HG03066 (cell line): ENCODE results near the gene RBPJ.

Source experiments
- ATAC-seq: cut with Tn5 transposase; IDR thresholded peaks from one replicate; pipeline ENCODE4 v1.9.1; 2021; ENCODE audit warnings: low read depth; ENCODE audit not compliant: unreplicated experiment

Gene RBPJ

DNA sequence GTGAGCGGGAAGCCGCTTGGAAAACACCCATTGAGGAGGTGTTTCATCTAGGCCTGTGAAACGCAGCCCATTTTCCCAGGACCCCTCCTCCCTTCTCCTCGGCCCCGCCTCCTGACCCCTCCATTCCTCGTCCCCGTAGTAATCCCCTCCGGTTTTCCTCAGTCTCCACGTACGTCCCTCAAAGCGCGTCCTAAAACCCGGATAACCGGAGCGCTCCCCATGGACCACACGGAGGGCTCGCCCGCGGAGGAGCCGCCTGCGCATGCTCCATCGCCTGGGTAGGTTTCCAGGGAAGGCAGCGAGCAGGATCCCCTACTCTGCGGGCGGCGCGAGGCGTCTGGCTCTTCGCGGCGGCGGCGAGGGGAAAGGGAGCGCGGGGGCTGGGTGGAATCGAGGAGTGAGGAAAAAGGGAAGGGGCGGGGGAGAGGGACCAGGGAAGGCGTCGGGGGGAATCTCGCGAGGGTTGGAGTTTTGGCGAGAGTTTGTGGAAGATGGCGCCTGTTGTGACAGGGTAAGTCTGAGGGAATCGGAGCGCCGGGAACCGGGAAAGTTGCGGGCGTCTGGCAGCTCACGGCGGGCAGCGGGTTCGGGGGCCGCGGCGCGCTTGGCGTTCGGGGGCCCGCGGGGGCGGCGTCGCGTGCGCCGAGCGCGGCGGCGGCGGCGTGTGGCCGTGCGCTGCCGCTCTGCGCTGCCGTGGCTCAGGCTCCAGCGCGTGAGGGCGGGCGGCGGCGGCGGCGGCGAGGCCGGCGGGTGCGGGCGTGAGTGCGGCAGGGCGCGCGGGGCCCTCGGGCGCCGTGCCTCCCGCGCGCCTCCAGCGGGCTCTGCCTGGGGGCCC lies at the start of gene RBPJ:
Gene RBPJ, plus strand, starts transcription at position 477 of the 835 bp plus-strand sequence. Its CDS starts 15 bp downstream, at position 492.
- ATAC-seq: peak; percentile 22

DNA sequence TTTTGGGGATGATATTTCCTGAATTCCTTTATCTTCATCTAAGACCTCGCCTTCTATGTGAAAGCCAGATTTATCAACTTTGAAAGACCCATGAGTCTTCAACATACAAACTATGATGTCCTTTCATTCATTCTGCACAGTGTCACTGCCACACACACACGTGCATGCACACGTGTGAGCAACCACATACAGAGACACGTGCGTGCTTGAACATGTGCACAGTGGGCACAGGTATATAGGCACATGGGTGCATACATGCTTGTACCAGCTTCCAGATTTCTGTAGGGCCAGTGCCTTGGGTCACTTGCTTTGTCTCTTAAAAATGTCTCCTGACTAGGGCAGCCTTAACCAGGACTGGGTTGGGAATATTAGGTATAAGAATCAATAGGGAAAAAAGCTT lies 49.1 kb upstream of the RBPJ start:
- no peak for ATAC-seq

DNA sequence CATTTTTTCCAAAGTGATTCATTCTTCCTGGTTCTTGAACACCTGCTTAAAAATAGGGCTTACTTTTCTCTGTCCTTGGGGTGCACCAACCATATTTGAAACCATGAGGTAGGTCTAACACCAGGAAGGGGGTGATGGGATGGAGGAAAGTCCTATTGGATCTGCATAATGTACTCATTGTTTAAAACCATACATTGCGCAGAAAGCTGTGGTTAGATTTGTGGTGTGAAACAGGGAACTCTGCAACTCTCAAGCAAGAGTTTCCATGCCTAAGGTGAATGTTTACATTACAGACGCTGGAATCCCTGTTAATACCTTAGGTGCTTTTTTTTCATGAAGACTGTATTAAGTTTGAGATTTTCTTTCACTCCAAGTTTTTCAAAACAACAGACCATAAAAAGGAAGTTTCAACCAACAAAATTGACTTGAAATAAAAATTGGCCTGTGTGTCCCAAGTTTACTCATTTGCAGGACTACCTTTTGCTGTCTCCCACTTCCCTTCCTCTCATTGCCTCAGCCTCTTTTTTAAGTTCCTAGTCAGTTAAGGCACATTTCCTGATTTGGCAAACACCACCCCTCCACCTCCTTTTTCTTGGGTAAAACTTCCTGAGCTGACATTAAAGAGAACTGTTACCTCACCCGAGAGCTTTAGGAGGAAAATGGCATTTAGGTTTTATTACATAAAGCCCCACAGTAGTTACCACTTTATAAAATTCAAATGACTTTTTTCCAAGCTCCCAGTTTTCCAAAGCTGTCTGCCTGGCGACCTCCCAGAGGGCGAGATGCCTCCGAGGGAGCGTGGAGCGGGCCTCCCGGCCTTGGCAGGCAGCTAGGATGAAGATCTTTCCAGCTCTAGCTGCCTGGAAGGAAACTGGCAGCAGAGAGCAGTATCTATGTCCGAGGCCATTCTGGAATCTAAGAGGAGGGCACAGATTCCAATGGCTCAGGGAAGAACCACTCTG lies 47.9 kb upstream of the RBPJ start:
- no peak for ATAC-seq

DNA sequence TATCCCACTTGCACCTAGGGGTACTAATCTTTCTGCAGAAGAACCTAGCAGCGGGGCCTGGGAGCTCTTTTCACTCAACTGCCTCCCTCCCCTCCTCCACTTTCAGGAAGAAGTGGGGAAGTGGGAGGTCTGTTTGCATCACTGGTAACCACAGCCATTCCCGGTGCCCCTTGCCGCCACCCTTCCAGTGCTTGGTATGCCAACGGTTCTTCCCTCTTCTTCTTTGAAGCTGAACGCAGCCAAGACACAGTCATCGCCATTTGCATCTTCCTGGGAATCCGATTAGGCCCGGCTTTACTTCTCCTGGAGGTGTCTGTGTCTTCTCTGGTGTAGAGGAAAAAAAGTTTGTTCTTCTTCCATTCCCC lies 47.2 kb upstream of the RBPJ start:
- no peak for ATAC-seq

DNA sequence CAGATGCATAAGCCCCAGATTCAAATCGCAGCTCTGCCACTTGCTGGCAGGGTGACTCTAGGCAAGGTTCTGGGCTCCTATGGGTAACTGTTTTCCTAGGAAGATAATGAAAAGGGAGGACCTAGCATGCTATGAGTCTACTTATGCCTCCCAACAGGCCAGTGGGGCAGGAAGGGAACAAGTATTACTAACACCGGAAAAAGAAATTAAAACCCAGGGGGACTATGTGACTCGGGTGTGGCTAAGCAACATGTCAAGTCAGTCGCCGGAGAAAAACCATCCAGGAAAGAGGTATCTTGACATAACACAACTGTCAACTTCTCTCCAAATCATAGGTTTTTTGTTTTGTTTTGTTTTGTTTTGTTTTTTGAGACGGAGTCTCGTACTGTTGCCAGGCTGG lies 45.5 kb upstream of the RBPJ start:
- no peak for ATAC-seq

DNA sequence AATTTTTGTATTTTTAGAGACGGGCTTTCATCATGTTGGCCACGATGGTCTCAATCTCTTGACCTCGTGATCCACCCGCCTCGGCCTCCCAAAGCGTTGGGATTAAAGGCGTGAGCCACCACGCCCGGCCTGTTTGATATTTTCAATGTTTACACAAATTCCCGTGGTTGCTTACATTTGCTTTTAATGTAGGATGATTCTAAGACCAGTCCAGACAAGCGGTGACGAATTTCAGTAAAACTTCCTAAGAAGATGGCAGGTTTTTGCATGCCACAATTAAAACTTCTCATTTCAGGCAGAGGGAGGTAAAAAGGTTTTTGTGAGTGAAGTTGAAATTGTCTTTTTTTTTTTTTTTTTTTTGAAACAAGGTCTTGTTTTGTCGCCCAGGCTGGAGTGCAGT lies 41.4 kb upstream of the RBPJ start:
- ATAC-seq: no peak

DNA sequence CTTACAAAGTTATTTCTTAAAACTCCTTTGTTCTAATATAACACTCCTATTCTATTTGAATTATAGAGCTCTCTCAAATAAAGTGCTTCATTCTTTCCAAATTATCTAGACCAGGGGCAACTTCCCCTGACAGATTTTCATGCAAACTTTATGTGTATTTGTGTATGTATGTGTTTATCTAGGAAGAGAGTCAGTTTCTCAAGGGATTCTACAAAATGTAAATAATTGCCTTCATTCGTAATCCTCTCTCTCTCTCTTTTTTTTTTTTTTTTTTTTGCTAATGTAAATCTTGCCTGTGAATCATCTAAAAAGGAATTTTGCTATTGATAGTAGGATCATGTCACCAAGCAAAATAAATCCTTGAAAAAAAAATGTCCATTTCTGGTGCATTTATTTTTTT lies 38.9 kb upstream of the RBPJ start:
- no peak for ATAC-seq

DNA sequence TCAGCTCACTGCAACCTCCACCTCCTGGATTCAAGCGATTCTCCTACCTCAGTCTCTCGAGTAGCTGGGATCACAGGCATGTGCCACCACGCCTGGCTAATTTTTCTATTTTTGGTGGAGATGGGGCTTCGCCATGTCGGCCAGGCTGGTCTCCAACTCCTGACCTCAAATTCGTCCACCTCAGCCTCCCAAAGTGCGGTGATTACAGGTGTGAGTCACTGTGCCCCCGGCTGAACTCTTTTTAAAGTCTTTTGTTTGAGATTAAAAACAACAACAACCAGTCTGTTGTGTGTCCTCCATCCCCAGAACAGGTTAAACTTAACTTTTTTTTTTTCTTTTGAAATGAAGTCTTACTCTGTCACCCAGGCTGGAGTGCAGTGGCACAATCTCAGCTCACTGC lies 36.3 kb upstream of the RBPJ start:
- ATAC-seq: no peak

DNA sequence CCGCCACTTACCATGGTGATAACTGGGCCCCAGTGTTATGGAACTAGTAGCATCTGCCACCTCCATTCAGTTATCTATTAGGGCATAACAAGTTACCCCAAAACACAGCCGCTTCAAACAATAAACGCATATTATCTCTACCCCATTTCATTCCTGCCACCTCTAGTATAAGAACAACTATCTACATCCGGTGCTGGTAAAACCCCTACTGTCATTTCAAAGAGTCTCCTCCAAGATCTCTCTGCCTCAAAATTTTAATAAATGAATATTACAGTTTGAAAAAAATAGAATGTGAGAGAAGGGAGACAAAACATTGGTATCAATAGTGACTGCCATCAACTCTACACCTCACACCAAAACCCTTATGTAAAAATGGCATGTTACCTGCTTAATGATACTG lies 35.5 kb upstream of the RBPJ start:
- ATAC-seq: no peak

DNA sequence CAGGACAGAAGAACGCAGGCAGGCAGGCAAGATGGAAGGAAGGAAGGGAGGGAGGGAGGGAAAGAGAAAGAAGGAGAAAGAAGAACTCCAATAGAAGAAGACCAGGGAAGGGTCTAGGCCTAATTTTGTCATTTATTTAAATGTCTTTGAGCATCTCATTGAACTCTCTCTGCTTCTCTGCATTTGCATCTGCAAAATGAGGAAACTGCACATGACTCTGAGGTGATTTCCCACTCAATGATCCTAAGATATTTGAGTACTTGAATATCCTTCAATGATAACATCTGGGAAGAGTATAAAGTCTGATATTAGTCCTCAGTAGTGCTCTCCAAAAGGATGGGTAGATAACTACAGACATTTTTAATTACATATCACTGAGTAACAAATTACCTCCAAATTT lies 33.1 kb upstream of the RBPJ start:
- ATAC-seq: no peak

DNA sequence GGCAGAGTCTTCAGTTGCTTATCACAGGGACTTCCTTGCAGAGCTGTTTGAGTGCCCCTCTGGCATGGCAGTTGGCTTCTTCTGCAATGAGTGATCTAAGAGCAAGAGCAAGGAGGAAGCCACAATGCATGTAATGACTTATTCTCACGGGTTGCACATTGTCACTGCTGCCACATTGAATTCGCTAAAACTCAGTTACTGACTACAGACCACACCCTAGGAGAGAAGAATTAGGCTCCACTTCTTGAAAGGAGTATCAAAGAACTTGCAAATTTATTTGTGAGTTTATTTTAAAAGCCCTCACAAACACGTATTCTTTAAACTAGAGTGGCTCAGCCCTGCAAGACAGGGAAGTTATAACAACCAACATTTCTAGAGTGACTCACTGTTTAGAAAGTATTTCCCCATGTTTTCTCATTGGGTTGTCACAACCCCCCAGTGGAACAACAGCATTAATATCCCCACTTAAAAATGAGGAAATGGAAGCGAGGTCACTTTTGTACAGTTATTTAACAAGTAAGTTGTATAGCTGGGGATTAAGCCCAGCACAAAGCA lies 32.4 kb upstream of the RBPJ start:
- ATAC-seq: peak; percentile 60

DNA sequence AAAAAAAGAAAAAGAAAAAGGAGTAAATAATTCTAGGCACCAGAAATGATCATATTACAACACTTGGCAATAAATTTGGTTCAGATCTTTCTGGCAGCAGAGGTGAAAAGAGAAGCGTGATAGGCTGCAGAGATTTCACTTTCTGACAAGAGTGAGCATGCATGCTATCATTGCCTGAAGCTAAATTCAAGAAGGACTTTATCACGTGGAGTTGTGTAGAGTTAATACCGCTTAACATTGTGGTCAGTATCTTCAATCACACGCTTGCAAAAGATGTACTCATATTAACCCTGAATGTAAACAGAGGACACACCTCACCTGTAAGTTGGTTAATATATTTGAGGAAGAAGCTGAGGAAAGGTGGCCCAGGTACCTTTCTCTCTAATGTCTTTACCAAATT lies 31.4 kb upstream of the RBPJ start:
- ATAC-seq: no peak

DNA sequence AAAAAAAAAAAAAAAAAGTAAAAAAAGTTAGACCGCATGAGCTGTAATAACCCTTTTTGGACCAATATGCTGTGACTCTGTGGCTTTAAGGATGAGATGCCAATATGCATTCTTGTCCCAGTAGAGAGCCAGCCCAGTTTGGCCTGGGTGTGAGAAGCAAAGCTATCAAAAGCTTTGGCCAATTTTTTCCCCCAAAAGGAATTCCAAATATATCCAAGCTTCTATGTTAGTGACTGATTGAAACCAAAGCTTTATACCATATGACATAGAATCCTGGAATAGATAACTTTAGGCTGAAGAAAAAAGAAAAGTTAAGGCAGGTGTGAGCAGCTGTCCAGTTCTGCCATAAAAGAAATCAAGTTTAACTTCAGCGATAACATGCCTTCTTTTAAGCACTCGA lies 30.5 kb upstream of the RBPJ start:
- no peak for ATAC-seq

DNA sequence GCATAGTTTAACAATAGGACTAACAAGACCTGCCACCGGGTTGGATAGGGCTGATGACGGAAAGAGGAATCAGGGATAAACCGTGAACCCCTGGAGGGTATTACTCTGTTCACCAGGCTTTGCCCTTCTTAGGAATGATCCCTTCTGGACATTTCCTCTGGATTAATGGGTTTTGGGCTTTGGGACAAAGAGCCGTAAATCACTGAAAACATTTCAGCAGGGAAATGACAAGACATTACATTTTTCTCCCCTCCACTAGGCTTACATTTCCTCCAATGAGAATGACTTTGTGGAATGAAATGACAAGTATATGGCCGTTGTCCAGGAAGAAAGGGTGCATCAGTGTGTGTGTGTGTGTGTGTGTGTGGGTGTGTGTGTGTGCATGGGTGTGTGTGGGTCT lies 25.9 kb upstream of the RBPJ start:
- ATAC-seq: no peak

DNA sequence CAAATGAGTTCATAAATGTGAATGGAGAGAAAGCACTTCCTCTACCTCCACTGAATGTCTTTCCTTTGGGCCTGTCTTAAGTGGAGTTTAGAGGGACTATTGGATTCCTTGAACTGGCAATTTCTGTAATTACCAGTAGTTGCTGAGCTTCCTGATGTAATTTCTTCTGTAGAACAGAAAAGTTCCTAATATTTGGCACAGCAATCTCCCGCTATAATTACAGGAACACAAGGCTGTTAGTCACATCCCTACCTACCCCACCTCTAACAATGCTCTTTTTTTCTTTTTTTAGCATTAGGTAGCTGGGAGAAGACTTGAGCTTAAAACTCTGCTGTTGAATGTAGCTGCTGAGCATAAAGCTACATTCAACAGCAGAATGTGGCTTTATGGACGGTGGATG lies 24.8 kb upstream of the RBPJ start:
- no peak for ATAC-seq

DNA sequence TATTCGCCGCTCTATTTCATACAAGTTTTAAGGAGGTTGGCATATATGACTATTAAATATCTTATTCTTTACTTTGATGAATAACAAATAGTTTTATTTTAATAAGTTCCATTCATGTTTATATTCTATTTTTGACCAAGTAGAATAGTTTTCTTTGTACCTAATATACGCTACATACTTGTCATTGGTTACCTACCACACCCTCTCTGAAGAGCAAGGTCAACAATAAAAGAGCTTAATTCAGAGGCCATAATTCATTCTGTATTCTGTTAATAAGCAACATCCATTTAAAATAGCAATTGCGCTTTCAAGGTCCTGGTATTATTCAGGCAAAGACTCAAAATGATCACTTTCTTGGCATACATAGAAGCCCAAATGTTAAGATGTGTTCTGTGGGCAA lies 24.3 kb upstream of the RBPJ start:
- no peak for ATAC-seq

DNA sequence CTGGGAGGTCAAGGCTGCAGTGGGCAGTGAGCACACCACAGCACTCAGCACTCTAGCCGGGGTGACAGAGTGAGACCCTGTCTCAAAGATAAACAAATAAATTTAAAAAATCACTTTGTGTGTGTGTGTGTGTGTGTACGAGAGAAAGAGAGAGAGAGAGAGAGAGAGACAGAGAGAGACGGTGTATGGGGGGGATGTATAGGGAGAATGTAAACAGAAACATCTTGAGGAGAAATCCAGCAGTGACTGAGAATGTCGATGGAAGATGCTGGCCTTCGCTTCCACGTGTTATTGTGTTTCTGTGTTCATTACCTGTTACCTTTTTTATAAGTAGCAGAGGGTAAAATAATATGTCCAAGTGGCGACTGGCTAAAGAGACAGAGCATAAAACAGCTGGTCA lies 23.6 kb upstream of the RBPJ start:
- ATAC-seq: no peak

DNA sequence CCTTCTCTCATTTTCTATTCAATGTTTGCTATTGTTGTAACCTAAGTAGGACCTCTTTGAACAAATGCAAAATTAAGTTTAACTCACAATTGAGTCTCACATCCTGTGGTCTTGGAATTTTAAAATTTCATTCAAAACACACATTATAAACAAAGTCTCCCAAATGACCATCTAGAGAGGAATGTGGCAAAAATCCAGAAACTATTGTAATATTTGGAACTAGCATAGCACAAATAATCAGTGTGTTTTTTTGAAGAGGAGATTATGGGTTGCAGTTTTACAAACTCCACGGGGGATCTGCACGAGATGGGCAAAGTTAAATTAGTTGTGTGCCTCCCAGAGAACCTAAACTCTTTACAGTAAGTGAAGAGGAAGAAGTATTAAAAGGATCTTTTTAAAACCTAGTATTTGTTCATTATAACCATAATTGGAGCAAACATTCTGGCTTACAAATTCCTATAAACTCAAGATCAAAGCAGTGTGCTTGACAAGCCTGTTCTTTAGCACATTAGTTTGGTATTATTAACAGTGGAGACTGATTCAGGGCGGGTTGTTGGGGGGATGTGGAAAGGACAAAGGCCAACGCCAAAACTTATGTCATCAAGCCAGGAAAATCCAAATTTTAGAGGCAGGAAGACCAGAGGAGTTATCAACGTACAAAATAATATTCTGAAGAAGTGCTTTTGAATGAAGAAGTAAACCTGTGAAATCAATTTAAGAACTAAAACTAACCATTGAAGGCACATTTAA lies 22.4 kb upstream of the RBPJ start:
- no peak for ATAC-seq

DNA sequence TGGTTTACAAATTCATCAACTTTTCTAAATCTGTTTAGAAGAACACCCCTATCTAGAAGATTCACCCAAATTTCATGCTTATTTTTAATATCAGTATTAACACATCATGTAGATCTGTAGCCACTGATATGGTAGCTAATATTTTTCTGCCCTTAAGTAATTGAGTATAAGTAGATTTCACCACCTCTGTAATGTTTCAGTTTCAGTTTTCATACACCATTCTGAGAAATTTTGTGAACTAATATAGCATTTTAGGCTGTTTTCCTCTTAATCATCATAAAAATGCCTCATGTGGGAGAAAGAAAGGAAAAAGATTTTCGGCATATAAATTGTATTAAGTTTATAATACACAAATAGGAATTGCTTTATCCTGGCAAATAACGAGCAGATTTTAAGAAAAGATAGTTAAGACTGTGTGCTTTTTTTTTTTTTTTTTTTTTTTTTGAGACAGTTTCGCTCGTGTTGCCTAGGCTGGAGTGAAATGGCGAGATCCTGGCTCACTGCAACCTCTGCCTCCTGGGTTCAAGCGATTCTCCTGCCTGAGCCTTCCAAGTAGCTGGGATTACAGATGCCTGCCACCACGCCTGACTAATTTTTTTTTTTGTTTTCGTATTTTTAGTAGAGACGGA lies 21.4 kb upstream of the RBPJ start:
- ATAC-seq: no peak
